NOMO-1 treated with DMSO at 0.1 percent for 48 hours (cell line): ENCODE results near the gene COMTD1.

Experiments used
- DNase-seq: peaks from one replicate; lab custom pipeline; 2025; ENCODE audit not compliant: unreplicated experiment; lab: John Stamatoyannopoulos, UW

Gene COMTD1

DNA sequence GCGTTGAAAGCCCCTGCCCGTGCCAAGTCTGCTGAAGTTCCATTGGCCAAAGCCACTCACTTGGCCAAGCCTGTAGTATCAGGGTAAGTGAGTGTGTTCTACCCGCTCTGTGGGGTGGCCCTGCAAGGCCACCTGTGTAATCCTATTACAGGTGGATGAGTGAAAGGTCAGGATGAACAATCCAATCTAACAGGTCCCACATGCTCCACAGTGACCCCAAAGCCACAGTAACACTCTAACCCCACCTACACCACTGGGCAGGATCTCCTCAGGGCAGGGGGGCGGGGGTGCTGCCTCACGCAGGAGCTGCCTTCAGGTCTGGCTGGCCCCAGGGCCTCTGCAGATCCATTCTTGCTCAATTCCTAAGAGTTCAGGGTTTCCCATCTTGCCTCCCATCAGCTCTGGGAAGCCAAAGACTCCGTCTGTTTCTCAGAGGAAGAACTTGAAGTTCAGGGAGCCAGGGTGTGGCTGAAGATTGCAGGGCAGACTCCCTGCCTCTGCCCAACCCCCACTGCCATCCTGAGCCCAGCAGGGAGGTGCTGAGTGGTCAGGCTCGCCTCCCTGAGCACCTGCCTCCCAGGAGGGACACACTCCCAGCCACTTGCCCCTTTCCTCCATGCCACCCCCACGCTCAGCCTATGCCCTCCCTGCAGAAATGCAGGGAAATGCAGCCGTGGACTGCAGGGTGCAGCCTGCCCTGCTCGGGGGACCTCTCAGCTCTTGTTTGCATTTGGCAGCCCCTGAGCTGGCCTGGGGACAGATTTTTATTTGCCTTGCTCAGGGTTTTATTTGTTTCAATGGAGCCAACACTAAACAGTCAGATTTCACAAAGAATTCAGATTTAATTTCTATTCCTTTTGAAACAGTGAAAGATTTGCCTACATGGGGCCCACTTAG lies 9.8 kb upstream of the COMTD1 start:
- no peak for DNase-seq

DNA sequence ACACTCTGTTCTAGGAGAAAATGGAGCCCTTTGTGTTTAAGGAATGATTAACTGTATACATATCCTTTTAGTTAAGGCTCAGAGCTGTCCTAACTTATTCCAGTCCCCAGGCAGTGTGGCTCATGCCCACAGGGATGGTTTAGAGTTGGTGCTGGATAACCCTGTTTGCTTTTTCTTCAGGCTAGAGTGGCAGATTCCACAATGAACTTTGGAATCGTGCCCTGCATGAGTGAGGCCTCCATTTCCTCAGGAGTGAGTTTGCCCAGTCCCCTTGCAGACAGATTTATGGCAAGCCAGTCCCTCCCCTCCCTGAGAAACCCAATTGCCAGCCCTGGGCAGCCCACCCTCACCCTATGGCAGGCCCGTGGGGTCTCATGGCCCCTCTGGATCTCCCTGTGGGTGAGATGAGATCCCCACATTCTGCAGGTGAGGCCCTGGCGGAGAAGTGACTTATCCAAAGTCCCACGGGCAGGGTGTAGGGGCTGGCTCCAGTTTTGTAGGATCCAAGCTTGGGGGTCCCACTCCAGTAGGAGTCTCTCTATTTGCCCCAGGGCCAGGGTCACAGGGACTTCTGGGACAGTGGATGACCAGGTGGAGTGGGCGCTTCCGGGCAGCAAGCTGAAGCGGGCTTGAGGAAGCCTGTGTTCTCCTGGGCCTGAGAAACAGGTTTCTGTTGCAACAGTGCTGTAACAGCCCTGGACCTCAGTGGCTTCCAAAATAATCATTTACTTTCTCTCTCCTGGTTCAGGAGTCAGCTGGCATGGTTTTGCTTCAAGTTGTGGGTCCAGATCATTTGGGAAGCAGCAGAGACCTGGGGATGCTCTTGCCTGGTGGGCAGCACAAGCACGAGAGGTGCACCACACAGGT lies 9.0 kb upstream of the COMTD1 start:
- DNase-seq, result no peak

DNA sequence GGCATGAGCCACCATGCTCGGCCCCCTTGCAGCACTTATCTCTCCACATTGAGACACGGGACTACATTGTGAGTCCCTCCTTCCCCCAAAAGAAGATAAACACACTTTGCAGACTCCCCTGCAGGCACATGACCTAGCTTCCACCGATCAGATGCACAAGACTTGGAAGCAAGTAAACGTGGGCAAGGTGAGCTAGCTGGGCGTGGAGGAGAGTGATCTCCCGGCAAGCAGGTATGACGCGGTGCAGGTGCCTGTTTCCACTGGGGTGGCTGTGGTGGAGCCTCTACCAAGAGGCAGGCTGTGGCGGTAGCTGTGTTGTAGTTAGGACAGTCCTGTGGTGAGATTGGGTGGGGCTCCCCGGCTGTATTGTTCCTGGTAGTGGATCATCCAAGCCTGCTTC lies 7.7 kb upstream of the COMTD1 start:
- DNase-seq, result no peak

DNA sequence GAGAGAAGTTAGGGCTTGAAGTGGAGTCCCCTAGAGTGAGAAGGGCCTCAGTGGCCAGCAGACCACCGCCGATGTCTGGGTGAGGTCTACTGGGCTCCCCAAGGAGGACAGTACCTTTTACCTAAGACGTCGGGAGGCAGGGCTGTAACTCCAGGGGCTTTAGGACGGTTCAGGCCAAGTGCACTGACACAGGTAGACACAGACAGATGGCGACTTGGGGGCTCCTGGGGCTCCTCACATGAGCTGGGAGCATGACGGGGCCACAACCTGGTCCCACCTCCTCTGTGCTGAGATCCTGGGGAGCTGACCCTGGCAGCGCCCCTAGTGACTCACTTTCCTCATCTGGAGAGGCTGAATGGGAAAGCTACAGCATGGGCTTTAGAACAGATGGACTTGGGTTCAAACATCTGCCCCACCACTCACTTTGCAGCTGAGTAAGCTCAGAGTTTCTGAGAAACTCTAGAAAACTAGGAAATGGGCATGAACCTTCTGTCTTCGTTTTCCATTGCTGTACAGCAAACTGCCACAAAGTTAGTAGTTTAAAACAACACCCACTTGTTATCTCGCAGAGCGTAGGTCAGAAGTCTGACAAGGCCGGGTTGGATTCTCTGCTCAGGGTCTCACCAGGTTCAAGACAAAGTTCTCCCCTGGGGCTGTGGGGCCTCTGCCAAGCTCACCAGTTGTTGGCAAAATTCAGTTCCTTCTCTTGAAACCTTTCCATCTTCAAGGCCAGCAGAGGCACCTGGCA lies 4.7 kb upstream of the COMTD1 start:
- DNase-seq, result no peak

DNA sequence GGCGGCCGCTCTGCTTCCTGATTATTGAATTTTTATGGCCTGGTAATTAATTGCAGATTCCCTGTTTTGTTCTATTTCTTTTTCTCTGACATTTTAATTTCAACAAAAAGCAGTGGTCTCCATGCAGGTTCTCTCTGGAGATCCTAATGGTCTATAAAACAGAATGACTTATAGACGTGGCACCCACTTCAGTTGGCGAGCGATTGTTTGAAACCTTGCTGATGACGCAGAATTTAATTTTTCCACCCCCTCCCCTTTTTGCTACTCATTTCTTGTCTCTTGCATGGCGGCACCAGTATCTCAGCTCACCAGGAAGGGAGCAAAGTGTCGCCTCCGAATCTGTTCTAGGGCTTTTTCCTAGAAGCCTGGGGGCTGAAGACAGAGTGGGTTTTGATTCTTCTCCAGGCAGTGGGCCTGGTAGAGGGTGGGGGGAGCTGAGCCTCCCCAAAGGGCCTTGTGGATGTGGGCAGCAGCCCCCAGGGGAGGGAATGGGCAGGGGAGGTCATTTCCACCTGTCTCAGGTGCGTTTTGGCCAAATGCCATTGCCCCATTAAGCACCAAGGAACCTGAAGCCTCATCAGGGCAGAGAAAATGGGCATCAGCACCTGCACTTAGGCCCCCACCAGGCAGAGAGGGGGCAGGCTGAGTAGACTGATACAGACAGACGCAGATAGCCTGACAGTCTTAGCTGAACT lies 3.5 kb upstream of the COMTD1 start:
- DNase-seq, result no peak

DNA sequence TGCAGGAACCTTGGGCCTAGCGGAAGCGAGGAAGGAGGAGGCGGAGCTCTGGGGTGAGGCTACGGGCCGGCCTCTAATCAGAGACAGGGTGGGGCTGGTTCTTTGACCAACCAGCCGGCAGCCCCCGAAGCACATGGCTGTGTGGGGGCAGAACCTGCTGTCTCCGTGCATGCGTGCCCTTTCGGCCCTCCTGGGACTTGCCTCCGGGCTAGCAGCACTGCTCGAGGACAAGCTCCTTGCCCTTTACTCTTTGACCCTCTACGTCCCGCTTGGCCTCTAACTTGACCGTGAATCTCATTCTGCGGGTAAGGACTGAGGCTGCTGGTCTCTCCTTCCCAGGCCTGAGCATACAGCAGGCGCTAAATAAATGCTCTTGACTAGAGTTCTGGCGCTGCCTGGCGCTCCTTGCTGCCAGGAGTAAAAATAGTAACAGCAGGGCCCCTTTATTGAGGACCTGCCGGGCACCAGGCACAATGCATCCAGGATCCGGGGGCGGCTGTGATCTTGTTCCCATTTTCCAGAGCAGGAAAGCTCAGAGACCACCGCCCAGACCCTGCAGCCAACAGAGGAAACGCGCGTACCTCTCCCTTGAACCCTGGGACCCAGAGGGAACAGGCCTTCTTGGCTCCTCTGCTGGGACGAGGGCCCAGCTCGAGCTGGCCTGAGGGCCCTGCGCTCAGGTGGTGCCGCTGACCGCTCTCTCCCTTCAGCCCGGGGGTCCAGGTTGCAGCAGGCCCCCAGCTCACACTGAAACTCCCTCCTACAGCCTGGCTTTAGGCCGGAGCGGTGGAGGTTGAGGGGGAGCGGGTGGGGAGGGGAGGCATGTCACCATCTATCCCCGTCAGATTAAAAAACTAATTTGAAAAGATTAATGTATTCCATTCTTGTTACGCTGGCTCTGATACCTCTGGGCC lies 2.7 kb upstream of the COMTD1 start:
- no peak for DNase-seq

DNA sequence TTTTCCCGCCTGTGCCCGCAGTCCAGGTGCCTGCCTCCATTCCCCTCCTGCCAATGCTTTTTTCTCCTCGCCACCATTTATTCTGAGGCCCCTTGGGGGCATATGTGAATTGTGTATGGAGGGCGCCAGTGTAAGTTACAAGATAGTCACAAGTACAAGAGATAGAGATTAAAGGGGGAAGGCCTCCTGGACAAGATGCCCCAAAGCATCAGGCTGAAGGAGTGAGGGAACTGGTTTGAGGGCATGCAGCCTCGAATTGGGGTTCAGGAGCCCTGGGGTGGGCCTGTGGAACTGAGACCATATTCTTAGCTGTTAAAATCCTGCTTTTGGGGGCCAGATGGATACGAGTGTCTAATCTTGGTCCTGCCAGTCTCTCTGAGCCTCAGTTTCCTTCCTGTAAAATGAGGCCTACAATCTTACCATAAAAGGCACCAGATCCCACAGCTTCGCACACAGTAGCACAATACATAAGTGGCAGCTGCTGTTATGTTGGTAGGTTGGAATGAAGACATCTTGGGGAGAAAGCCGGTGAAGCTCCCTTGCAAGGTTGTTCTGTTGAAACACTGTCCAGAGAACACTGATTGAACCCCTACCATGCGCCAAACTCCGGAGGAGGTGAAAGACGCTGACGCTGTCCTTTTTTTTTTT lies 545 bp upstream of the COMTD1 start:
- no peak for DNase-seq

DNA sequence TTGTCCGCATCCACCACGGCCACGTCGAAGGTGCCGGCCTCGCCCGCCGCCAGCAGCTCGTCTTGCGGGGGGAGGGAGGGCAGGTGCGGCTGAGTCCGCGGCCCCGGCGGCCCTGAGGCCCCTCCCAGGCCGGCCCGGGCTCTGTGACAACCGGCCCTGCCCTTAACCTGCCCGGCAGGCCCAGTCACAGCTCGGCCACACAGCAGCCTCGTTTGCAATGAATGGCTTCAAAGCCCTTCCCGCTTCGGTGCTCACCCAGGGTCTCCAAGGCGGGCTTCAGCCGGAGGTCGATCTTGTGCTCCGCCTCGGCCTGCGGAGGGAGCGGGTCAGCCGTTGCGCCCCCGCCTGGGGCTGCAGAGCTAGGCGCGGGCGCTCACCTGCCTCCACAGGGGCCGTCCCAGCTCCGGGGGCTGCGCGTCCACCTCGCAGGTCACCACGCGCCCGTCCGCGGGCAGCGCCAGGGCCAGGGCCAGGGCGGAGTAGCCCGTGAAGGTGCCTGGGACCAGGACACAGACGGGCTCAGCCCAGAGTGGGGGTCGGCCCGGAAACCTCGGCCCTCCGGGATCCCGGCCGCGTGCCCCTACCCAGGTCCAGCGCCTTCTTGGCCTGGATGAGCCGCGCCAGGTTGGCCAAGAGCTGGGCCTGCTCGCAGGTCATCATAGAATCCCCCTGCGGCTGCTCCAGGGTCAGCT lies 928 bp downstream of the COMTD1 start:
- DNase-seq, result no peak

DNA sequence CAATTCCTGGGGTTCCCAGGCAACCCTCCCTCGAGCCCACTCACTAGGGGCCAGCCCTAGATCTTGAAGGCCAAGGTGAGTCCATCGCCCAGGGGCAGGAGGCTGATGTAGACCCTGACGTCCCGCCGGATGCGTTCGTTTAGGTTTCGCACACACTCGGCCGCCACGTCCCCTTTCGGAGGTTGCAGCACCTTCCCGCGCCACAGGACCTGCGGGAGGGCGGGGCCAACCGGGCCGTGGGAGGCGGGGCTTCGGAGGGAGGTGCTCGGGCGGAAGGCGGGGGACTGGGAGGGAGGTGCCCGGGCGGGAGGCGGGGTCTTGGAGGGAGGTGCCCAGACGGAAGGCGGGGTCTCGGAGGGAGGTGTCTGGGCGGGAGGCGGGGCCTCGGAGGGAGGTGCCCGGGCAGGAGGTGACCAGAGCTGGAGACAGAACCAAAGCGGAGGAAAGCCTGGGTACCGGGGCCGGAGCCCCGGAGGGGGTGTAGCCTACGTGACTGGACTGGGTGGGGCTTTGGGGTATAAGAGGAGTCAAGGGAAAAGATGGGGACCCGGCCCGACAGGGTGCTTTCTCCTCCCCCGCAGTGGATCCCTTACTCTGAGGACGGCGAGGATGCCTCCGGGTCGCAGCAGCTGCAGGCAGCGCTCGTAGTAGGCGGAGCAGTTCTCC lies 1.6 kb downstream of the COMTD1 start:
- DNase-seq, result peak; percentile 95

DNA sequence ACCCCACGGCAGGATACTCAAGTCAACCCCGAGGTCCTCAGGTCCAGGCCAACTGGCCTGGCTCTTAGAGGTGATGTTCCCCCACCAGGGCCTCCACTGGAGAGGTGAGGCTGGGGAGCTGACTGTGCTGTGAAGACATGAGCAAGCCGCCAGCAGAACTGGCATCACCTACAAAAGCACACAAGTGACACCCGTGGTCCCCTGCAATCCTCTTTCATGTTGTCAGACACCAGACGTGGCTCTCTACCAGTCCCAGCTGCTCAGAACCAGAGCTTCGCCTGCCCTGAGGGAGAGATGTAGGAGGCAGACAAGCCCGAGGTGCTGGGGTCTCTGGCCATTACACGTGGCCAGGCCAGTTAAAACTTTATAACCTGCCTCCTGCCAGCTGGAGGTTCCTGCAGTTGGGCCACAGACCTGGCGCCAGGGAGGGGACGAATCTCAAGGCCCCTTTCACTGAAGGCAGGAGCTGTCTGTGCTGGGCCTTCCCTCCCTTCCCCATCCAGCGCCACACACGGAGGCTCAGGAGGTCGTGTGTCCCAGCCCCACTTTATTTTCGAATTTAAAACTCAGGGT lies 2.2 kb downstream of the COMTD1 start:
- no peak for DNase-seq

DNA sequence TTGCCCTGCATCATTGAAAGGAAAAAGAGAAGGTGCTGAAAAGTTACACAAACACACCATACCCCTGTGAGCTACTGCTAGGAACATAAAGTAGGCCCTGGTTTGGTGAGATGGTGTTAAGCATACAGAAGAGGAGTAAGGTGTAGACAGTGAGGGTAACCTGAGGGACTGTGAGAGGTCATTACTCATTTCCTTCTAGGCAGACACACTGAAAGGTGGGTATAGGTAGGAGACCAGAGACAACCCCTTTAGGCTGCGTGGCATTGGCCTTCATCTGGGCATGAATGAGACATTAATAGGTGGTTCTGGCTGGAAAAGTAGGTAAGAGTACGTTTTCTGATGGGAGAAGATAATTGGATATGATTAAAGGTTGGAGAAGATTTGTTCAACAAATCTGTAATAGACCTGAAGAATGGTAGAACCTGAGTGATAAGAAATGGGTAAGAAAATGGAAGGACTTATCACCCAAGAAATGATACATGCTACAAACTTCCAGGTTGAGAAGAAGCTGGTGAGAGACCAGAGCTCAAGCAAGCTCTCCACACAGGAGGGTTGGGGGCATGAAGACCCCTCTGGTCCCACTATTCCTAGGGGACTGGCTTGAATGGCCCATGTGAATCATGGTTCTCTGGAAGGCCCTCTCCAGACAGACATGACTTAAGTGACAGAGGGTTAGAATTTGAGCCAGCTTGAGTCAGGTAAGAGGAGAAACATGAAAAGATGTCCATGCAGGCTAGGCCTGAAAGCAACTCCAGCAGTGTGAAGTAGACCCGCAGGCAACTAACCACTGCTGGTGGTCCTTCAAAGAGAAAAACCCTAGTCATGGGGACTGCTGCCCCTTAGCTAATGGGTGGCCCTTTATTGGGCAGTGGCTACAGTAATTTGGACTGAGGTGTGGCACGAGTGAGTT lies 3.8 kb downstream of the COMTD1 start:
- DNase-seq, result no peak

DNA sequence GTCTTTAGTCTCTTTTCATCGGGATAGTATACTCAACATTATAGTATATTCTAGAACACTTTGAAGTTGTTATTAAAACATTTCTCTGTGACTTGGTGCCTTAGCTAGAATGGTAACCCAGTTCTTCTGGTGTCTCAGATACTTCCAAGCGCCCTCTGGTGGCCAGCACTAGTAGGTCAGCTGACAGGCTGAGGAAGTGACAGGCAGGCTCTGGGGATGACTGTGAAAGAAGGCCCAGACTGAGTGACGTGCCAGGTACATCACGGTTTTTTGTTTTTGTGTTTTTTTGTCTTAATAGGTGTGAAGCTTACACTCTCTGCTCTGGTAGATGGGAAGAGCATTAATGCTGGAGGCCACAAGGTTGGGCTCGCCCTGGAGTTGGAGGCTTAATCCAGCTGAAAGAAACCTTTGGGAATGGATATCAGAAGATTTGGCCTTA lies 5.1 kb downstream of the COMTD1 start:
- peak; percentile 84 for DNase-seq

DNA sequence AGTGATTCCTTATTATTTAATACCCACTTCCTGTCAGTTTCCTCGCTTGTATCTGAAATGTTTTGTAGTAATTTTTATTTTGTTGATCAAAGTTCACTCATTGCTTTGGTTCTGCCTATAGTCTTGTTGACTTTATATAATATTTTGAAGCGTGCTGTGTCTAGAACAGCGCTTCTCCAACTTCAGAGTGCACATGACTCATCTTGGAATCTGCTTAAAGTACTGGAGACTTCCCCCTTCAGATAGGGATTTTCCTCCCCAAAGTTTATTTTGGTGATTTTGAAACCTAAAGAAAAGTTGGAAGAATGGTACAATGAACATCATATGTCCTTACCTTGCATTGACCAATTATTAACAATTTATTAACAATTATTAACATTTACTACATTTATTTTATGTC lies 5.8 kb downstream of the COMTD1 start:
- no peak for DNase-seq

DNA sequence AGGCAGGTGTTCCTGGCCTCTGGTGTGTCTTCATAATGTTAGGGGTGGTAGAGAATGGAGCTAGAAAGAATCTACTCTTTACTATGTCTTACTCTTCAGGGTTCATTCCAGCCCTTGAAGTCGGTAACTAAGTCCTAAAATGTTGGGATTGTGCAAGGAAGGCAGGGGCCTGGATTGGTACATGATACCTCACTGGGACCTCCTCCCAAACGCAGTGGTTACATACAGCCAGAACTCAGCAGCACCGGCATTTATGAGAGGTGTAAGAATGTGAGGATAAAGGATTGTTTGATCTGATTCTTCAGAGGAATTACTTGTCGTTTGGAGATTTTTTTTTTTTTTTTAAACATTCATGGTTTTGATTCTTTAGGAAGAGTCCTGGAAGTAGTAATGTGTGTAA lies 6.9 kb downstream of the COMTD1 start:
- no peak for DNase-seq

DNA sequence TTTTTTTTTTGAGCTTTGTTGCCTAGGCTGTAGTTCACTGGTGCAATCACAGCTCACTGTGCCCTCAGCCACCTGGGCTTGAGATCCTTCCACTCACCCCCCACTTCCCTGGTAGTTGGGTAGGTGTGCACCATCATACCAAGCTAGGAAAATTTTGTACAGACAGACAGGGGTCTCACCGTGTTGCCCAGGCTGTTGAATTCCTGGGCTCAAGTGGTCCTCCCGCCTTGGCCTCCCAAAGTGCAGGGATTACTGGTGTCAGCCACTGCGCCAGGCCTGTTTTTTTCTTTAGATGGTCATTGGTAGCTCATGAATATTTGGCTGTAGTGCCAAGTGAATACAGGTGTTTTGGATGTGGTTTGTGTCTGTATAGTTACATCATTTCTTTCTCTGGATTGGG lies 7.5 kb downstream of the COMTD1 start:
- no peak for DNase-seq

DNA sequence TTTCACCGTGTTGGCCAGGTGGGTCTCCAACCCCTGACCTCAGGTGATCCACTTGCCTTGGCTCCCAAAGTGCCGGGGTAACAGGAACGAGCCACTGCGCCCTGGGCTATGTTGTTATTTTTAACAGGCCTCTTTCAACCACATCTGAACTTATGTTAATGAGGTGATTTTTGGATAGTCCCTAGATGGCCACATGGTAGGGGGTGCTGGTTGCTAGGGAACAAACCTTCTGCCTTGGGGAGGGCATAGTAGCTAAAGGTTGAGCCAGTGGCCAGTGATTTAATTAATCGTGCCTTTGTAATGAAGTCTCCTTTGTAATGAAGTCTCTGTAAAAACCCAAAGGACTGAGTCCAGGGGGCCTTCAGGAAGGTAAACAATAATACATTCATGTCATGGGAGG lies 9.1 kb downstream of the COMTD1 start:
- DNase-seq, result no peak

DNA sequence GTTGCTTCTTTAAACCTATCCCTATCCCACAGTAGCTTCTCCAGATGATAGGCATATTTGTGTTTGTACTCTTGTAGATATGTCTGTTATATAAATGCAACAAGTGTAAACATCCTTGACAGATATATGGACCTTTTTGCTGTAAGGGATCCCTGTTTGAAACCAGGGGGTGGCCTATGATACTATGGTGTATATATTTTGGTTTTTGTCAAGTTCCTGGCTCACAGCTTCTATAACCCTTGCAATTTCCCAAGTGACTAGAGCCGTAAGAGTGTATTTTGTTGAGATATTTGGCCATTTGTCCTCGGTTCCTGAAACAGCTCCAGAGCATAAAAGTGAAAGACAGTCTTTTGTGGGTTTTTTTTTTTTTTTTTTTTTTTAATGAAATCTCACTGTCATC lies 9.7 kb downstream of the COMTD1 start:
- DNase-seq, result no peak
